ENCODE measurements around the gene FAM114A1.
"Not testable (repeated sequence)": the region's sequence is repeated elsewhere in the genome, so short reads cannot be mapped to it uniquely, and the experiment has no call there.

Gene FAM114A1

DNA sequence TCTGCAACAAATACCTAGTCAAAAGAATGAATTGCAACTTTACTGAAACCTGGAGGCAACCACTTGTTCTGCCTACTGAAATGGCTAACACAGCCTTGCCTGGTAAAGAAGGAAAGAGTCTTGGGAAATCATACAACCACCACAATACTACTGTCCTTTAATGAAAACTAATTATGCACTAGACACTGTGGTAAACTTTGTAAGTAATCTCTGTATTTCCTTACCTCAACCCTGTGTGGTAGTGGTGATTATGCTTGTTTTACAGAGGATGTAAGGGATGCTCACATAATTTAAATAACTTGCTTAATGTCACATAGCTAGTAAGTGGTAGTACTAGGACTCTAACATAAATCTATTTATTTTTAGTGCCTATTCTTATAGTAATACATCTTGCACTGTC is 119.9 kb downstream of the FAM114A1 start:
- no peak for TF ChIP-seq ZNF624 (tag by site-specific recombination; IDR thresholded peaks at IDR 0.05)
- no peak for TF ChIP-seq KLF9 (tag by site-specific recombination; IDR thresholded peaks at IDR 0.05; ENCODE audit: low read depth)
- TF ChIP-seq ZEB2 (tag by site-specific recombination; IDR thresholded peaks at IDR 0.05) = no peak
- no peak for TF ChIP-seq ZNF266 (tag by site-specific recombination; IDR thresholded peaks at IDR 0.05; ENCODE audit: low read depth)
- no peak for TF ChIP-seq ZNF433 (tag by site-specific recombination; IDR thresholded peaks at IDR 0.05; ENCODE audit: low read depth)
- TF ChIP-seq, protein P1, sequence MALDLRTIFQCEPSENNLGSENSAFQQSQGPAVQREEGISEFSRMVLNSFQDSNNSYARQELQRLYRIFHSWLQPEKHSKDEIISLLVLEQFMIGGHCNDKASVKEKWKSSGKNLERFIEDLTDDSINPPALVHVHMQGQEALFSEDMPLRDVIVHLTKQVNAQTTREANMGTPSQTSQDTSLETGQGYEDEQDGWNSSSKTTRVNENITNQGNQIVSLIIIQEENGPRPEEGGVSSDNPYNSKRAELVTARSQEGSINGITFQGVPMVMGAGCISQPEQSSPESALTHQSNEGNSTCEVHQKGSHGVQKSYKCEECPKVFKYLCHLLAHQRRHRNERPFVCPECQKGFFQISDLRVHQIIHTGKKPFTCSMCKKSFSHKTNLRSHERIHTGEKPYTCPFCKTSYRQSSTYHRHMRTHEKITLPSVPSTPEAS (tag by site-specific recombination; IDR thresholded peaks at IDR 0.05) = no peak
- TF ChIP-seq ZNF707 (tag by site-specific recombination; IDR thresholded peaks at IDR 0.05) = no peak
- no peak for TF ChIP-seq ZNF214 (tag by site-specific recombination; IDR thresholded peaks at IDR 0.05; ENCODE audit: borderline replicate concordance)
- TF ChIP-seq KLF10 (tag by site-specific recombination; IDR thresholded peaks at IDR 0.05) = no peak
- TF ChIP-seq ZNF416 (tag by site-specific recombination; IDR thresholded peaks at IDR 0.05) = no peak
- no peak for TF ChIP-seq ZBTB8A (tag by site-specific recombination; IDR thresholded peaks at IDR 0.05)
- ChIA-PET POLR2A (interaction anchor here (0.6 kb wide), 1 partner anchor 11 kb away, joined by 3 read pairs; no protein-coding TSS in a partner anchor), CTCF (no interaction called here)
- Histone ChIP-seq H3K27ac (ENCODE audit: extremely low read depth, low read depth, low read length) (no peak overlapping the region), H3K4me1 (ENCODE audit: control insufficient read depth, insufficient read depth, low read length) (no peaks in the 10 kb centered on the region), H3K9me3 (ENCODE audit: control insufficient read depth, insufficient read depth, low read depth, low read length) (no peaks in the 10 kb centered on the region), H3K4me3 (ENCODE audit: low read depth, low read length) (no peak overlapping the region), H3K36me3 (ENCODE audit: control insufficient read depth in 2 of 2, insufficient read depth in 1 of 2, low read length in 2 of 2) (no peaks in the 10 kb centered on the region)

DNA sequence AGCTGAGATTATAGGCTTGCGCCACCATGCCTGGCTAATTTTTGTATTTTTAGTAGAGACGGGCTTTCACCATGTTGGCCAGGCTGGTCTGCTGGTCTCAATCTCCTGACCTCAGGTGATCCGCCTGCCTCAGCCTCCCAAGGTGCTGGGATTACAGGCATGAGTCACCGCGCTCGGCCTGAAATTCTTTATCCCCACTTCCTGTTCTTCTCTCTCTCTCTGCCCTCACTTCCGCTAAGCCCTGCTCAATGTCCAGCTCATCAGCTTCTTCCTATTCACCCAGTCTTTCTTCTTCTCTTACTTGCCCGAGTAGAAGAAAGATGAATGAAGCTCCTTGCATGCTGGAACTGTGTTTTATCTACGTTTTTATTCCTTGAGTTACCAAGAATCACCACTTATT is 120.7 kb downstream of the FAM114A1 start:
- H3K36me3 ChIP-seq (ENCODE audit: control insufficient read depth in 2 of 2, insufficient read depth in 1 of 2, low read length in 2 of 2); H3K27ac ChIP-seq (ENCODE audit: extremely low read depth, low read depth, low read length); H3K4me1 ChIP-seq (ENCODE audit: control insufficient read depth, insufficient read depth, low read length); H3K4me3 ChIP-seq (ENCODE audit: low read depth, low read length); H3K9me3 ChIP-seq (ENCODE audit: control insufficient read depth, insufficient read depth, low read depth, low read length): not testable (repeated sequence)
- ChIA-PET CTCF (interaction anchor here (0.7 kb wide), 1 partner anchor 181 kb away, joined by 3 read pairs; no protein-coding TSS in a partner anchor), POLR2A (interaction anchor here (0.6 kb wide), 1 partner anchor 10 kb away, joined by 3 read pairs; no protein-coding TSS in a partner anchor)

DNA sequence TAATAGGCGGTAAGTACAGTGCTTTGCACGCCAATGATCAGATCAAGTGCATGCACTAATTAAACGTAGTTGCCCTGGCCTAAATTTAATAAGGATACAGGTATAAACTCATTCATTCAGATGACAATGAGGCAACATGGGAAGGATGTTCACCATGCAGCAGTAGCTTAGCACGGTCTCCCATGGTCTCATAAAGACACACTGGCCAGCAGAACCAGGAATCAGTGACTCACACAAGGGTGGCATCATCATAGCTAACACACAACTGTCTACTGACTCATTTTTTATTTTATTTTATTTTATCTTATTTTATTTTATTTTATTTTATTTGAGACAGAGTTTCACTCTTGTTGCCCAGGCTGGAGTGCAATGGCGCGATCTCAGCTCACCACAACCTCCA is 121.9 kb downstream of the FAM114A1 start:
- ChIA-PET CTCF (interaction anchor here (1.4 kb wide), 1 partner anchor 146 kb away, joined by 4 read pairs; no protein-coding TSS in a partner anchor), POLR2A (no interaction called here)
- H3K36me3 ChIP-seq (ENCODE audit: control insufficient read depth in 2 of 2, insufficient read depth in 1 of 2, low read length in 2 of 2) = no peaks in the 10 kb centered on the region
- H3K4me3 ChIP-seq (ENCODE audit: low read depth, low read length) = no peak overlapping the region
- H3K27ac ChIP-seq (ENCODE audit: extremely low read depth, low read depth, low read length) = no peak overlapping the region
- TF ChIP-seq ZFP69B (tag by site-specific recombination; IDR thresholded peaks at IDR 0.05) (no peak), ZBTB7A (tag by site-specific recombination; IDR thresholded peaks at IDR 0.05; ENCODE audit: low read depth) (no peak), ZNF292 (tag by site-specific recombination; IDR thresholded peaks at IDR 0.05; ENCODE audit: borderline replicate concordance, low read depth) (no peak), ZNF48 (tag by site-specific recombination; IDR thresholded peaks at IDR 0.05) (no peak), ZNF561 (tag by site-specific recombination; IDR thresholded peaks at IDR 0.05; ENCODE audit: borderline replicate concordance) (no peak), YY1 (tag by site-specific recombination; IDR thresholded peaks at IDR 0.05) (no peak)
- TF ChIP-seq, protein P2, sequence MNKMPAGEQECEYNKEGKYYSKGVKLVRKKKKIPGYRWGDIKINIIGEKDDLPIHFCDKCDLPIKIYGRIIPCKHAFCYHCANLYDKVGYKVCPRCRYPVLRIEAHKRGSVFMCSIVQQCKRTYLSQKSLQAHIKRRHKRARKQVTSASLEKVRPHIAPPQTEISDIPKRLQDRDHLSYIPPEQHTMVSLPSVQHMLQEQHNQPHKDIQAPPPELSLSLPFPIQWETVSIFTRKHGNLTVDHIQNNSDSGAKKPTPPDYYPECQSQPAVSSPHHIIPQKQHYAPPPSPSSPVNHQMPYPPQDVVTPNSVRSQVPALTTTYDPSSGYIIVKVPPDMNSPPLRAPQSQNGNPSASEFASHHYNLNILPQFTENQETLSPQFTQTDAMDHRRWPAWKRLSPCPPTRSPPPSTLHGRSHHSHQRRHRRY (tag by site-specific recombination; IDR thresholded peaks at IDR 0.05) = no peak
- no peaks in the 10 kb centered on the region for H3K4me1 ChIP-seq (ENCODE audit: control insufficient read depth, insufficient read depth, low read length)
- no peaks in the 10 kb centered on the region for H3K9me3 ChIP-seq (ENCODE audit: control insufficient read depth, insufficient read depth, low read depth, low read length)

DNA sequence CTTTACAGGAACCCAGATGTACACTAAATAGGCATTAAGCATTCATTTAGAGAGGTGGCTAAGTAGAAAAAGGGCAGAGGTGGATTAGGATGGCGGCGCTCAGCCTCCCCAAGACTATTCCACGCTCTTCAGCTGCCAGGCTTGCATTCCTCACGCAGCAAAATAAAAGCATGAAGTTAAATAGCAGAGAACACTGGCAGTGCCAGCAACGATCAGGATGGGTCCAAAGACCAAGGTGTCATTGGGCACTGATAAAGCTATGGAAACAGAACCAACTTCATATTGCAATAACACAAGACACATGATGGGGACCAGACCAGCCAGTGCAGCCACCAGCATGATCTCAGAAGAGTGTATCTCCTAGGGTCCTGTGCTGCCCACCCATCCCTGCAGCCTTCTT is 122.6 kb downstream of the FAM114A1 start:
- Histone ChIP-seq H3K9me3 (ENCODE audit: control insufficient read depth, insufficient read depth, low read depth, low read length) (no peaks in the 10 kb centered on the region), H3K36me3 (ENCODE audit: control insufficient read depth in 2 of 2, insufficient read depth in 1 of 2, low read length in 2 of 2) (no peaks in the 10 kb centered on the region), H3K27ac (ENCODE audit: extremely low read depth, low read depth, low read length) (no peak overlapping the region), H3K4me3 (ENCODE audit: low read depth, low read length) (no peak overlapping the region), H3K4me1 (ENCODE audit: control insufficient read depth, insufficient read depth, low read length) (no peaks in the 10 kb centered on the region)
- CTCF ChIA-PET = interaction anchor here (1.4 kb wide), 1 partner anchor 145 kb away, joined by 4 read pairs; no protein-coding TSS in a partner anchor
- no peak for TF ChIP-seq WT1 (tag by site-specific recombination; IDR thresholded peaks at IDR 0.05)
- TF ChIP-seq, protein P3, sequence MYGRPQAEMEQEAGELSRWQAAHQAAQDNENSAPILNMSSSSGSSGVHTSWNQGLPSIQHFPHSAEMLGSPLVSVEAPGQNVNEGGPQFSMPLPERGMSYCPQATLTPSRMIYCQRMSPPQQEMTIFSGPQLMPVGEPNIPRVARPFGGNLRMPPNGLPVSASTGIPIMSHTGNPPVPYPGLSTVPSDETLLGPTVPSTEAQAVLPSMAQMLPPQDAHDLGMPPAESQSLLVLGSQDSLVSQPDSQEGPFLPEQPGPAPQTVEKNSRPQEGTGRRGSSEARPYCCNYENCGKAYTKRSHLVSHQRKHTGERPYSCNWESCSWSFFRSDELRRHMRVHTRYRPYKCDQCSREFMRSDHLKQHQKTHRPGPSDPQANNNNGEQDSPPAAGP (tag by site-specific recombination; IDR thresholded peaks at IDR 0.05) = no peak
- TF ChIP-seq KLF10 (tag by site-specific recombination; IDR thresholded peaks at IDR 0.05) = no peak
- POLR2A ChIA-PET = no interaction called here

Data from HEK293 (cell line).